H54 (cell line): ENCODE data around the gene EIF4E3.

Experiments used
- DNase-seq: peaks from one replicate; pipeline ENCODE4 v3.0.0; 2011; ENCODE audit warnings: low spot score, mixed read lengths; ENCODE audit not compliant: insufficient read length
- FAIRE-seq: peaks from 3 replicates; lab custom pipeline; 2011; peaks lifted over from hg19 to GRCh38; lab: Jason Lieb, UNC
- POLR2A ChIP-seq: IDR thresholded peaks from 2 replicates; pipeline ENCODE4 v1.6.1; 2011; ENCODE audit warnings: low read depth, mild to moderate bottlenecking, low read length

EIF4E3 gene

GRCh38 chr3:71657831-71658530 is 67.2 kb downstream of the EIF4E3 start:
- TF ChIP-seq POLR2A: no peak
- FAIRE-seq (peak; percentile 57), DNase-seq (peak; percentile 51)

GRCh38 chr3:71655061-71655460 is 70.1 kb downstream of the EIF4E3 start:
- no peak for DNase-seq
- no peak for TF ChIP-seq POLR2A
- FAIRE-seq: no peak

GRCh38 chr3:71653414-71653807 is 71.8 kb downstream of the EIF4E3 start:
- no peak for DNase-seq
- FAIRE-seq: no peak
- no peak for TF ChIP-seq POLR2A

GRCh38 chr3:71652781-71653413 is 72.3 kb downstream of the EIF4E3 start:
- no peak for TF ChIP-seq POLR2A
- DNase-seq: peak; percentile 28
- FAIRE-seq: peak; percentile 81

- no peak for DNase-seq
- no peak for TF ChIP-seq POLR2A
- no peak for FAIRE-seq
Observed at GRCh38 chr3:71651625-71652024, 73.6 kb downstream of the EIF4E3 start.

GRCh38 chr3:71650372-71650771 is 74.8 kb downstream of the EIF4E3 start:
- no peak for TF ChIP-seq POLR2A
- FAIRE-seq (no peak), DNase-seq (no peak)

GRCh38 chr3:71649757-71650156 is 75.4 kb downstream of the EIF4E3 start:
- DNase-seq: no peak
- FAIRE-seq: no peak
- no peak for TF ChIP-seq POLR2A

- no peak for TF ChIP-seq POLR2A
- FAIRE-seq (no peak), DNase-seq (no peak)
Observed at GRCh38 chr3:71647751-71648150, 77.5 kb downstream of the EIF4E3 start.

GRCh38 chr3:71646971-71647370 is 78.2 kb downstream of the EIF4E3 start:
- FAIRE-seq (no peak), DNase-seq (no peak)
- TF ChIP-seq POLR2A: no peak

- FAIRE-seq (no peak), DNase-seq (no peak)
- no peak for TF ChIP-seq POLR2A
Observed at GRCh38 chr3:71645140-71645539, 80.1 kb downstream of the EIF4E3 start.

- TF ChIP-seq POLR2A: no peak
- peak; percentile 11 for FAIRE-seq
- DNase-seq: peak; percentile 53
Observed at GRCh38 chr3:71641674-71642073, 83.5 kb downstream of the EIF4E3 start.

GRCh38 chr3:71640331-71640983 is 84.7 kb downstream of the EIF4E3 start:
- no peak for DNase-seq
- no peak for TF ChIP-seq POLR2A
- no peak for FAIRE-seq

GRCh38 chr3:71636482-71636881 is 88.7 kb downstream of the EIF4E3 start:
- DNase-seq (no peak), FAIRE-seq (no peak)
- TF ChIP-seq POLR2A: no peak

GRCh38 chr3:71636001-71636400 is 89.2 kb downstream of the EIF4E3 start:
- no peak for DNase-seq
- no peak for FAIRE-seq
- TF ChIP-seq POLR2A: no peak

GRCh38 chr3:71634671-71635070 is 90.5 kb downstream of the EIF4E3 start:
- FAIRE-seq (no peak), DNase-seq (no peak)
- TF ChIP-seq POLR2A: no peak
